Stimulated activated naive CD4-positive, alpha-beta T cell (primary cell): ENCODE data around the gene CEP63.
"Not testable (repeated sequence)": the region's sequence is repeated elsewhere in the genome, so short reads cannot be mapped to it uniquely, and the experiment has no call there.

Experiments
- DNase-seq, 6 experiments: peaks; one replicate each; lab custom pipeline; 2025; lab: John Stamatoyannopoulos, UW

CEP63 gene

GRCh38 chr3:134516905-134517304, 31.0 kb downstream of the CEP63 start:
- DNase-seq = no peak

- DNase-seq = no peak
Measured at GRCh38 chr3:134517791-134518190, 31.9 kb downstream of the CEP63 start.

- no peak for DNase-seq
Measured at GRCh38 chr3:134522541-134522940, 36.7 kb downstream of the CEP63 start.

GRCh38 chr3:134525293-134525692, 39.4 kb downstream of the CEP63 start:
- DNase-seq = no peak

- DNase-seq = no peak
Measured at GRCh38 chr3:134526319-134526718, 40.5 kb downstream of the CEP63 start.

GRCh38 chr3:134527037-134527436, 41.2 kb downstream of the CEP63 start:
- no peak for DNase-seq

GRCh38 chr3:134527538-134528186, 41.8 kb downstream of the CEP63 start:
- no peak for DNase-seq

- no peak for DNase-seq
Measured at GRCh38 chr3:134533493-134533892, 47.6 kb downstream of the CEP63 start.

GRCh38 chr3:134535186-134535970, 49.5 kb downstream of the CEP63 start:
- DNase-seq = no peak

GRCh38 chr3:134536781-134537180, 50.9 kb downstream of the CEP63 start:
- no peak for DNase-seq

- DNase-seq = no peak
Measured at GRCh38 chr3:134542287-134542958, 56.6 kb downstream of the CEP63 start.

GRCh38 chr3:134543113-134543512, 57.3 kb downstream of the CEP63 start:
- no peak for DNase-seq

GRCh38 chr3:134544316-134544715, 58.5 kb downstream of the CEP63 start:
- no peak for DNase-seq

GRCh38 chr3:134544783-134545182, 58.9 kb downstream of the CEP63 start:
- DNase-seq = not testable (repeated sequence)

- DNase-seq = no peak
Measured at GRCh38 chr3:134545818-134546217, 60.0 kb downstream of the CEP63 start.

GRCh38 chr3:134552784-134553183, 66.9 kb downstream of the CEP63 start:
- DNase-seq = no peak

GRCh38 chr3:134559591-134559990, 73.7 kb downstream of the CEP63 start:
- DNase-seq = no peak

GRCh38 chr3:134562055-134562454, 76.2 kb downstream of the CEP63 start:
- DNase-seq = no peak

GRCh38 chr3:134563601-134564000, 77.7 kb downstream of the CEP63 start:
- DNase-seq = no peak

- DNase-seq = no peak
Measured at GRCh38 chr3:134564991-134565390, 79.1 kb downstream of the CEP63 start.

- DNase-seq = no peak
Measured at GRCh38 chr3:134567605-134568004, 81.7 kb downstream of the CEP63 start.

GRCh38 chr3:134568790-134569189, 82.9 kb downstream of the CEP63 start:
- DNase-seq = no peak

- not testable (repeated sequence) for DNase-seq
Measured at GRCh38 chr3:134569899-134570298, 84.0 kb downstream of the CEP63 start.
